Erythroblast (primary cell): ENCODE data around the gene ERC2.

Experiments used
- DNase-seq, 2 experiments: peaks; one replicate each; lab custom pipeline; 2025; lab: John Stamatoyannopoulos, UW
- GATA1 ChIP-seq: IDR thresholded peaks from 2 replicates; pipeline ENCODE4 v1.6.1; 2011; ENCODE audit warnings: low read depth, mild to moderate bottlenecking, control low read depth, low read length, moderate library complexity
- POLR2A ChIP-seq: IDR thresholded peaks from 2 replicates; pipeline ENCODE4 v1.6.1; 2011; ENCODE audit warnings: mild to moderate bottlenecking, low read length

Gene ERC2

DNA sequence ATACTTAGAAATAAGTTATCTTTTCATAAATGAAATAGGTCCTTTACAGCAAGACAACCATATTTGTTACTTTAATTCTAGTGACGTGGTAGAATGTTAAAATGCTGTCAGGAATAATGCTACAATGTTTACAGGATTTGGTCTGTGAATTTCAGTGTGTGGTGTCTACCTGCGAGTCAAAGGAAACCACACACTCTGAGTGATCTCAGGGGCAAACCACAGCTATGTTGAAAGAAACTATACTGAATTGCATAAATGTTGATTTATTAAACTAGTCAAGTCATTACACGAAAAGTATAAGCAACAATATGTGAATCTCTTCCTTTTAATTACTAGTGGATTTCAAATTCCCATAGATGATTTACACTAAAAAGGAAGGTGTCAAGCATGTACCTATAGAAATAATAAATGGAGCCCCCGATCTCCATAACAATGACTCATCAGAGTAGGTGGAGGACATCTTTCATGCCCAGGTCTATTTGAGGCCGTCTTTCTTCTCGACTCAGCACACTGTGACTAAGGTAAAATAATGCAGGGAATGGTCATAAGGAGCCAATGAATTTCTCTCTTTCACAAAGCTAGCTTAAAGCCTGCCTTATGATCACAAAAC, 463.0 kb downstream of the ERC2 start:
- TF ChIP-seq GATA1: no peak
- no peak for TF ChIP-seq POLR2A
- no peak for DNase-seq

DNA sequence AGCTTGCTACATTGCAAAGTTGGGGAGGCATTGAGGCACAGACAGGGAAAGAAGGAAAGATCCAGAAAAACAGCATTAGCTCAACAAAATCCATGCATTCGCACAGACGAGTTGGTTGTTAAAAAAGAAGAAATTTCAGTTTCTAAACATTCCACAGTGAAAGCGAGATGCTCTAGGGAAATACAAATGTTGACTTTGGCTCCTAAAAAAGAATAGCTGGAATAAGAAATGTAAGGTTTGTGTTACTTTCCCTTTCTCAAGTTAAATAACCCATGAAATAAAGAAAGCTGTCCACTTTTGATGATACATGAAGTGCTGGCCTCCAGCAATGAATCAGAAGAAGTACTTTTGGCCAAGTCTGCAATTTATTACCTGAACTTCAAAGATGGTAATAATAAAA, 465.1 kb downstream of the ERC2 start:
- DNase-seq: no peak
- no peak for TF ChIP-seq GATA1
- TF ChIP-seq POLR2A: no peak

DNA sequence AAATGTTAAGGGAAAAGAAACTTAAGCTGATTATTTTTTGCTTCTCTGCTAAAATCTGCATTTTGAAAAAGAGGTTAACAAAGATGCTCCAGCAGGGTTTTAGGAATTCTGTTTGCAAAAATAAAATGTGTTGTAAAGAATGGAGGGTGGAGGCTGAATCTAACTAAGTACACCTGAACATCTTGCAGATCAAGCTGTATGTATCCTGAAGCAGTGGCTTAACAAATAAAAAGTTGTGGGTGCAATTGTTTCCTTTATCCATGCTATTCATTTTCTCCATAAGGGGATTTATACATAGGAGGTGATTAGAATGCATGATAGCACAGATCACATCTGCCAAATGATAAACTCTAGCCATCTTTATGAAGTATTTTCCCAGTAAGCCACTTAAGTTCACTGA, 466.3 kb downstream of the ERC2 start:
- TF ChIP-seq POLR2A (no peak), GATA1 (no peak)
- no peak for DNase-seq

DNA sequence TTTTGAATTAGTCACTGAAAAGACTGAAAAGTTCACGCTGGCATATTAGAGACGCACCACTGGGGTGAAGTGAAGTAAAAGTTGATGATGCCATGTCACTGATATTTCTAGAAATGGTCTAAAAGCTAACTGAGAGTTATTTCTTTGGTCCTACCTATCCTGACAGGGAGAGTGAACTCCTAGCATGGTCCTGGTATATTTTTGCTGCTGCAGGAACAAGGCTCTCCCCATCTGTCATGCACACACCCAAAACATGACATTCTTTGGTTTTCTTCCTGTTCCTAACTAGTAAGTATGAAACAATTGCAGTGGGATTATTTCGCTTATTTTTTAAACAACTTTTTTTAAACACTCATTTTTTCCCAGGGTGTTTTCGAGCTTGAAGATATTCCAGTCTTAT, 466.7 kb downstream of the ERC2 start:
- no peak for DNase-seq
- TF ChIP-seq GATA1 (no peak), POLR2A (no peak)

DNA sequence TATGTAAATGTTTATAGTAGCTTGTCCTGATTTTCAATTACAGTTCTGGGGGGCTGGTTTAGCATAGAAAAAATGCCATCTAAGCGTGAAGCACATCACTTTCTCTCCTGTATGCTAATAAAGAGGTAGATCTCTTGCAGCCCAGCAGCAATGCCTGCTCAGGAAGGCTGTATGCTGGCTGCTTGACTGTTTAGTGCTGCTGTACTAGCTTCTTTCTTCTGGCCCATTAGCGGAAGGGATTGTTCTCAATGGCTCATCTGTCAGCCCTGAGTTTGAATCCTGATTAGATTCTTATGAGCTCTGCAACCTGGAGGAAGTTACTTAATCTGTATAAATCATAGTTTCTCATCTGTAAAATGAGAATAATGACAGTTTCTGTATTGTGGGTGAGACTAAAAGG, 478.9 kb downstream of the ERC2 start:
- TF ChIP-seq POLR2A (no peak), GATA1 (no peak)
- no peak for DNase-seq

DNA sequence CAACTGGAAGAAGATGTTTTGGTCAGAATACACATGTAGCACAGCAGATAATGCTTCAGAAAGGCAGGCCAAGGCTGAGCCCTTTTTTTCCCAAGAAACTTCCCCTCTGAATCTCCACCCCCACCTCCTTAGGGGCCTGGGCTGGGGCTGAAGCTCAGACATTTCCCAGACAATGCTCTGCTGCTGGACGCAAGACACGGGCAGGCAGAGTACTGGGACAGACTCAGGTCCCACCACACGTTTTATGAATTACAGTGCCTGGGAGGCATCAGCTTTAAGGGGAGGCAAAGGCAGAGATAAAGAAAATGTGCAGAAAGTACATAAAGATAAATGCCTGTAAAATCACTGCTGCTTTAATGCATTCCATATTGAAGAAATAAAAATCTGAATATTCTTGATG, 479.4 kb downstream of the ERC2 start:
- TF ChIP-seq GATA1 (no peak), POLR2A (no peak)

DNA sequence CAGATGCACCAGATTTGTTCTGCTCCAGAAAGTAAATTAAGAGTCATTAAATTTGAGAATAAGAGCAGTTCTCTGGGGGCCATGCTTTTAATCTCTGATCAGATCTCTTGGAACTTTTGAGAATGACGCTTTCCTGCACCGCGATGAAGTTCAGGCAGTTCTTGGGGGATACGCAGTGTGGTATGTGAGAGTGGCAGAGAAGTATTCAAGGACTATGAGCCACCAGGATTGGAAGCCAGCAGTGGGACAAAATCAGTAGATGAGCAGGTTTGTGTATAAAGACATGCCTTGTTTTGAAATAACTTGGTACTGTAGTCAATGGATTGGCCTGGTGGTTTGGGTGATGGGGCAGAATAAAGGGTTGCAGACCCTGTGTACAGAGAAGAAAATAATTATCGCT, 483.6 kb downstream of the ERC2 start:
- DNase-seq: no peak
- TF ChIP-seq GATA1: no peak
- no peak for TF ChIP-seq POLR2A

More for the DNA sequence above, 479.4 kb downstream of the ERC2 start:
- no peak for DNase-seq

DNA sequence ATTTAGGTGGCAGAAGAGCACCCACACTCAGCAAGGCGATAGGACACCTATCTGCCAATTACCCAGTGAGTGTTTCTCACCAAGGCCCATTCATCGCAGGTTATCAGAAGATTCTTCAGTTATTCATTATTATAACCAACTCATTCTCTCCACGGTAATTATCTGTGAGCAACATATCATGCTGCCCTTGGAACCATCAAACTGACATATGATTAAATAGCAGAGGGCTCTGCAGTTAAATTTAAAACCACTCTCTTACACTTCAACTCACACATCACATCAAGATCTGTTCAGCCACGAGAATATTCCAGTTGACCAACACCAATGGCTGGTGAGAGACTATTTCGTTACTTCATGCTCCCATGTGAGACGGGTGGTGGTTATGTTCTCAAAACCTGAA, 489.3 kb downstream of the ERC2 start:
- TF ChIP-seq POLR2A (no peak), GATA1 (no peak)
- no peak for DNase-seq

DNA sequence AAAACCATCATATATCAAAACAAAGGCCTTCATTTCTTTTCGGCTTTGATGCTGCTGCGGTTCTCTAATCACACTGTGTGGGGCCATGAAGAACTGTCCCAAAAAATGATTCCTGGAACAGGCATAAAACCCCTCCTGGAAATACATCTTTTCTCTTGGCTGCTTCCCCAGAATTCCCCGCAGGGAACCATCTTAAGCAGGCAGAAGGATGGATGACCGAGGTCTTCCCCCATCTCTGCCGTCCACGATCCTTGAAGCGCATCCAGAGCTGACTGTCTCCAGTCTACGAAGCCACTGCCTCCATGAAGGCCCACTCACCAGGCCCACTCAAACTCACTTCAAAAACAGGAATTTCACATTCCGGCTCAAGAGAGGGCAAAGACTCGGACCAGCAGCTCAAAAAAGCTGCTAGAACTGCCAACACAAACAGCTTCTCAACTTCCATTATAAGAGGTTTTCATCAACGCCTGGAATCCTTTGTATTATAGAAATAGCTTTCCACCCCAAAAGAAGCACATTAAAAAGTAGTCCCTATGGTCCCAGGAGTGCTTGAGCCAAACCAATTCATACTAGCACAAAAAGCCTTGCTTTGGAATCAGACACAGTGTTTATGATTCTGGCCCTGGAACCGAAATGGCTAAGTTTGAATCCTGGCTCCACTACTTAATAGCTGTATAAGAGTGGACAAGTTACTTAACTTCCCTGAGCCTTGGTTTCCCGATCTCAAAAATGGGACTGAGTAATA, 493.7 kb downstream of the ERC2 start:
- DNase-seq: no peak
- TF ChIP-seq POLR2A (no peak), GATA1 (no peak)

DNA sequence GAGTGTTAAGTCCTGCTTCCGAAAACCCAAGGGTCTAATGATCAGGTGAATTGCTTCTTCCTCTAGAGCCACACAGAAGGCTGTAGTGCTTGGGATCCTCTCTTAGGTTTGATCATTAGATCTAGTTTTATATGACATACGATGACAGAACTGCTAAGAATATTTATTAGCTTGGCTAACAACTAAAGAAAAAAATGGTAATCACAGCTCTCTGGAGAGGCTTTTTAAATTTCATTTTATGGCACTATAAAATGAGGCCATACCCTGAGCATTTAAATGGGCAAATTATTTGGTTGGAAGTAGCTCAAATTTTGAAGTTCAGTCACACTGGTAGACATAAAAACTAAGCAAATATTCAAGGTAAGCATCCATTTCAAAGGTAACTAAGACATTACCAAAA, 498.6 kb downstream of the ERC2 start:
- DNase-seq: no peak
- TF ChIP-seq GATA1: no peak
- no peak for TF ChIP-seq POLR2A

DNA sequence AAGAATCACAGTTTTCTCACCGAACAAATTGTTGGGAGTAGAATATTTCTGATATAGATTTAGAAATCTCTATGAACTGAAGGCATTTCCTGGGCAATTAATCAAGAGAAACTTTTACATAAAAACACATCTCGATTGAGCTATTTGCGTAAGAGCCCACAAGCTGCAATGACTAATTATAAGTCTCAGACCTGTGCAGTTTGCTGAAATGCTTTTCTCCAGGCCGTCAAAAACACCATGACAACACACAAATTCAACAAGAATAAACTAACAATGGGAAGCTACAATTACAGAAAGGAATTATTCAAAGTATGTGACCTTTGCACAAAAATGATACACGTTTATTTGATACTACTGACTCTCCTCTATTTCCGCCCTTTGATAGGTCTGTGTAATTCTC, 499.9 kb downstream of the ERC2 start:
- no peak for TF ChIP-seq GATA1
- DNase-seq: no peak

DNA sequence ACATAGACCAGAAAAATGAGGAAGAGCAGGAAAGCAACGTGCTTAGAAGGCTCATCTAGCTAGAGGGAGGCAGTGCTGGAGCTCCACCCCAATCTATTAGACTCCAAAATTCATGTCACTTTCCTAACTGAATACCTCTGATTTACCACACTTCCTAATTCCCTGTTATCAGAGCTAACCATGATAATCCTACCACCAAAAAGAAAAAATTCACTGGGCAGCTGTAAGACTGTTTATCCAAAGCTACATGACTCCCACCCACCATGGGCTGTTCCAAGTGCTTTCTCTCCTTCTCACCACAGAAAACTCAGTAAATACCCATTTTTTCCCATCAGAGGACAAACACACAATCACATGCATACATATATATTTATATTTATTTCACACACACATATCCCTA, 501.7 kb downstream of the ERC2 start:
- no peak for TF ChIP-seq GATA1
- no peak for TF ChIP-seq POLR2A
- DNase-seq: no peak

DNA sequence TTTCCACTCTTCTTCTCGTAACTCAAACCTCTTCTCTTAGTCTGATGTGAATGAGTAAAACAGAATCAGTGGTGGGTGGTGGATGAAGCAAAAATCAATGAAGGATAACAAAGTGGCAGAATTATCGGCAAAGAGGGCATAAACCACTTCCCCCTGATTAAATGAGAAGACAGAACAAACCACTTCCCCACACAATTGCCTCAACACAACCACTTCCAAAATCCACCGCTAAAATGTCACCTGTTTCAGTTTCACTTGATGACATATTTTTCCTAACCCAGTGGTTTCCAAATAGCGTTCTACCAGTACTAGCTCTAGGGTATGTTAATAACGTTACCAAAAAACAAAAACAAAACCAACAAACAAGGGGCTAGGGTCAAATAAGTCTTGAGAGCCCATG, 502.5 kb downstream of the ERC2 start:
- TF ChIP-seq GATA1 (no peak), POLR2A (no peak)
- DNase-seq: no peak

DNA sequence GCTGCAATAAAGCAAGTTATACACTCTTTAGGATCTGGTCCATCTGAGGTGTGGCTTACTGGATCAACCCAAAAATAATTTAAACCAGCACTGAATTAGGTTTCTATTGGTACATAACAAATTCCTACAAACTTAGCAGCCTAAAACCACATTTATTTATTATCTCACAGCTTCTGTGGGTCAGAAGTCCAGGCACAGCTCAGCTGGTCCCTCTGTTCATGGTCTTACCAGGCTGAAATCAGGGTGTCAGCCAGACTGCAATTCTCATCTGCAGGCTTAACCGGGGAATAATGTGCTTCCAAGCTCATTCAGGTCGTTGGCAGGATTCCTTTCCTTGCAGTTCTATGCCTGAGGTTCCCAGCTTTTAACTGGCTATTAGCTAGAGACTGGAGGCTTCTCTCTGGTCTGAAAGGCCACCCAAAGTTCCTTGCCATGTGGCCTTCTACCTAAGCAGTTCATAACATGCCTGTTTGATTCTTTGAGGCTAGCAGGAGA, 503.7 kb downstream of the ERC2 start:
- TF ChIP-seq GATA1 (no peak), POLR2A (no peak)

DNA sequence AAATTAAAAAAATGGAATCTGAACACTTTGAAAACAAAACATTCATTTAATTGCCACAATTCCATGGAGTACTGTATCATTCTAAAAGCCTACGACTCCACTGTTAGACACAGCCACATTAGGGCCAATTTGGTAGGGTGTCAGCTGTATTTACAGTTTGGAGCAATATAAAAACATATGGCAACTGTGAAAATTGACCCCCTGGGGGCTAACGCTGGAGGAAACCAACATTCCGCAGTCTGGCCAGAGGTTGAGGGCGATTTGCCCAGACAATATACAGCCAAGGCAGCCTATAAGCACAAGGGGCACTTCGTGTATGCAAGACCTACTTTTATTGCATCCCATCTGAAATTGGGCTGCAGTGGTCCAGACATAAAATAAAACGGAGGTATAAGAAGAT, 504.7 kb downstream of the ERC2 start:
- DNase-seq: no peak
- no peak for TF ChIP-seq POLR2A
- TF ChIP-seq GATA1: no peak

More for the DNA sequence above, 503.7 kb downstream of the ERC2 start:
- DNase-seq: no peak
